Ascending aorta (tissue), 2 donors: Measurements from ENCODE around the gene LAYN. TPM values are rescaled to one million over a fixed set of nuclear protein-coding genes. Genes with fewer than 3 reads are reported as not detected.
A peak's percentile ranks its signal among the peaks of the same experiment; 100 is the strongest.

Experiments
- DNase-seq, 2 donors: peaks; one replicate each; pipeline ENCODE4 v3.0.0-alpha.2; 2019; ENCODE audit warnings: low spot score in 2 of 2
- H3K27ac ChIP-seq, 2 donors: fragments of 200-600 bp; sonication (generic); one replicate each; pipeline ENCODE4 v1.5.1; 2016 to 2017; ENCODE audit warnings: mild to moderate bottlenecking in 1 of 2
- H3K27me3 ChIP-seq: fragments of 200-600 bp; sonication (generic); one replicate; pipeline ENCODE4 v1.5.1; 2017
- H3K36me3 ChIP-seq, 2 donors: fragments of 200-600 bp; sonication (generic); one replicate each; pipeline ENCODE4 v1.5.1; 2016
- H3K4me1 ChIP-seq, 2 donors: fragments of 200-600 bp; sonication (generic); one replicate each; pipeline ENCODE4 v1.5.1; 2016 to 2017; ENCODE audit warnings: mild to moderate bottlenecking in 1 of 2
- H3K4me3 ChIP-seq, 2 donors: fragments of 200-600 bp; sonication (generic); one replicate each; pipeline ENCODE4 v1.5.1; 2016 to 2017; ENCODE audit warnings: mild to moderate bottlenecking in 1 of 2
- H3K9me3 ChIP-seq, 2 donors: fragments of 200-600 bp; sonication (generic); one replicate each; pipeline ENCODE4 v1.5.1; 2016
- intact Hi-C: fragments of 100-400 bp; cut with DNase I; formaldehyde crosslinking; loops from one replicate; pipeline ENCODE4 v1.15.1; 2023
- total RNA-seq: library from RNA; depleted of rRNA; stranded (reverse); fragments of >200 nt; gene quantifications from one replicate; pipeline ENCODE4 v1.1.0, GENCODE V29; 2016
- TF ChIP-seq, protein P1 (sequence below), 3 experiments: fragments of 200-600 bp in 2 of 3; fragments of 450-650 bp in 1 of 3; sonication (generic) in 2 of 3; IDR thresholded peaks; one replicate each; pipeline ENCODE4 v1.5.1; 2016 to 2019; ENCODE audit warnings: antibody characterized with exemption in 3 of 3, mild to moderate bottlenecking in 1 of 3, moderate library complexity in 1 of 3

LAYN gene
- total RNA-seq, 1 donor from 2014 or later = 27.2 TPM

- Histone ChIP-seq H3K4me1 (peaks cover 0 to 11% of the 10 kb centered on the region in 2 donors), H3K9me3 (no peaks in the 10 kb centered on the region), H3K36me3 (no peaks in the 10 kb centered on the region), H3K27me3 (no peaks in the 10 kb centered on the region), H3K4me3 (no peak overlapping the region), H3K27ac (no peak overlapping the region)
- intact Hi-C loops = no loop called here
- TF ChIP-seq, protein P1, sequence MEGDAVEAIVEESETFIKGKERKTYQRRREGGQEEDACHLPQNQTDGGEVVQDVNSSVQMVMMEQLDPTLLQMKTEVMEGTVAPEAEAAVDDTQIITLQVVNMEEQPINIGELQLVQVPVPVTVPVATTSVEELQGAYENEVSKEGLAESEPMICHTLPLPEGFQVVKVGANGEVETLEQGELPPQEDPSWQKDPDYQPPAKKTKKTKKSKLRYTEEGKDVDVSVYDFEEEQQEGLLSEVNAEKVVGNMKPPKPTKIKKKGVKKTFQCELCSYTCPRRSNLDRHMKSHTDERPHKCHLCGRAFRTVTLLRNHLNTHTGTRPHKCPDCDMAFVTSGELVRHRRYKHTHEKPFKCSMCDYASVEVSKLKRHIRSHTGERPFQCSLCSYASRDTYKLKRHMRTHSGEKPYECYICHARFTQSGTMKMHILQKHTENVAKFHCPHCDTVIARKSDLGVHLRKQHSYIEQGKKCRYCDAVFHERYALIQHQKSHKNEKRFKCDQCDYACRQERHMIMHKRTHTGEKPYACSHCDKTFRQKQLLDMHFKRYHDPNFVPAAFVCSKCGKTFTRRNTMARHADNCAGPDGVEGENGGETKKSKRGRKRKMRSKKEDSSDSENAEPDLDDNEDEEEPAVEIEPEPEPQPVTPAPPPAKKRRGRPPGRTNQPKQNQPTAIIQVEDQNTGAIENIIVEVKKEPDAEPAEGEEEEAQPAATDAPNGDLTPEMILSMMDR (IDR thresholded peaks at IDR 0.05) = no peak
- DNase-seq = no peak
Observed at GRCh38 chr11:111510311-111510710, 30.2 kb upstream of the LAYN start.

DNA sequence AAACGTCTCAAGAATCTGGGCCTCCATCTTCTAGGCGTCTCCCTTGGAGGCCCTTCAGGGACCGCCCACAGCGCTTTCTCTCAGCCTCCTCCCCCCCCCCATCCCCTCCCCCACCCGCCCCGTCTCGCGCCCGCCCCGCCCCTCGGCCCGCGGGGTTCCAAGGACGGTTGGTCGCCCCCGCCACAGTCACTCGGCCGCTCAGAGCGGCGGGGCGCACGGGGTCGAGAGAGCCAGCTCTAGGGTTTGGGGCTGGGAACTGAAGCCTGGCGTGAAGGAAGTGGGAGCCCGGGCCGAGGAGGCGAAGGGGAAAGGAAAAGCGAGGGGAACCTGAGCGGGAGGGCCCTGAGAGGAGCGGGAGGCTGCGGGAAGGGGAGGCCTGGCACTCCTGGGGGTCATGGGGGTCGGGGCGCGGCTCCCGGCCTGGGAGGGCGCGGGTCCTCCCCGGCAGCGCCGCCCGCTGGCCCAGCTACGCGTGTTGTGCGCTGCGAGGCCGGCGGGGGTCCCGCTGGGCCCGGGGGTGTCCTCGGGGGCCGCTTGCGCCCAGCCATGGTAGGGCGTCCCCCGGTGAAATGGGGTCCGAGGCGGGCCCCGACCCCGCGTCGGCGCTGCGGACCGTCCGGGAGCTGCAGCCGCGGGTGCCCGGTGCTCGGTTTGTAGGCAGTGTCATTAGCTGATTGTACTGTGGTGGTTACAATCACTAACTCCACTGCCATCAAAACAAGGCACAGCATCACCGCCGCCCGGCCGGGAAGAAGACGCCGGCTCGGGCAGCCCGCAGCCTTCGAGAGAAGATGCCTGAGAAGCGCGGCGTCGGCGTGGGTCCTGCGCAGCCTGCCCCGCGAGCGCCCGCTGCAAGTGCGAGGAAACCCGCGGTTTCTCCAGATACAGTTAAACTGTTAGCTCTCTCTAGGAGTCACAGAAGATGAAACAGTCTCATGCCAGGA lies 28.0 kb upstream of the LAYN start, which contains the start of gene BTG4:
TSS of gene BTG4 (minus strand) at position 91 of the 944 bp plus-strand sequence. CDS start 13,610 bp downstream, outside the sequence.
- H3K27me3 ChIP-seq = no peaks in the 10 kb centered on the region
- H3K4me3 ChIP-seq = peak within 1 kb of the TSS; percentile 56 to 60
- intact Hi-C loops = no loop called here
- TF ChIP-seq, protein P1 (IDR thresholded peaks at IDR 0.05) = no peak
- H3K9me3 ChIP-seq = no peaks in the 10 kb centered on the region
- H3K27ac ChIP-seq = no peak within 1 kb of the TSS
- no peaks in the 10 kb centered on the region for H3K36me3 ChIP-seq
- DNase-seq = no peak
- peaks cover 0 to 11% of the 10 kb centered on the region in 2 donors for H3K4me1 ChIP-seq

- Histone ChIP-seq H3K27me3 (no peaks in the 10 kb centered on the region), H3K4me3 (peak overlapping the region; percentile 56 to 60)
- TF ChIP-seq, protein P1 (IDR thresholded peaks at IDR 0.05) = no peak
Observed at GRCh38 chr11:111513240-111513605, 27.3 kb upstream of the LAYN start.

DNA sequence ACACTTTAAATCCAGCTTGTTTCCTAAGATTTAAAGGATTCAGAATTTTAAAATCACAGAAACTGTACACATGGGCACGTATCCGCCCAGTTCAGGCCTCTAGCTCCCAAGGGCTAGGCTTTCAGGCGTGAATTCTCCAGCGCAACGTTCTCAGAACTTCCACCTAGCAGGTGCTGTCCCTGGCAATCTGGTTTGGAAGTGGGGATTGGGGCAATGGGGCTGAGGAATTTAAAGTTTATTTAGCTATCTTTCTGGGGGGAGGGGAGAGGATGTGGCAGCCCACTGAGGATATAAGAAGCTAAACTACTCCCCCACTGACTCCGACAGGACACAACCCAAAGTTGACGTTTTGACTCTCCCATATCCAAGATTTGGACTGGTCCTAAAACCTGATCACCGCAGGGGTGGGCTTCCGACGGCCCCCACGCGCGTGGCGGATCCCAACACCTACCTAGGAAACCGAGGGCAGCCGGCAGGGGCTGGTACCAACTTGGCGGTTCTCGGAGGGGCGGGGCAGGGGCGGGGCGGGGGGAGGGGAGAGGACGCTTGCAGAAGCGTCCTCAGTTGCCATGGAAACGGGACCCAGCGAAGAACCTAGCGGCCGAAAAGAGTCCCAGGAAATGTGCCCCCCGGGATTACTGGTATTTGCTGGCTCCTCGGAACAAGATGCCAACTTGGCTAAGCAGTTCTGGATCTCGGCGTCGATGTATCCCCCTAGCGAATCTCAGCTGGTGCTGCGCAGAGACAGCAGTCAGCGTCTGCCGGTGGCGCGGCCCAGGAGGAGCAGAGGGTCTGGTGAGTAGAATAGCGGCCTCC lies 26.1 kb upstream of the LAYN start, which contains the start of gene HOATZ:
TSS of gene HOATZ (plus strand) at position 563 of the 816 bp plus-strand sequence. CDS start at position 570, 7 bp downstream.
- no peak for DNase-seq
- TF ChIP-seq, protein P1 (IDR thresholded peaks at IDR 0.05) = no peak
- no peak within 1 kb of the TSS for H3K27ac ChIP-seq
- no peaks in the 10 kb centered on the region for H3K9me3 ChIP-seq
- peaks cover 0 to 11% of the 10 kb centered on the region in 2 donors for H3K4me1 ChIP-seq
- H3K4me3 ChIP-seq = peak within 1 kb of the TSS in 1 of 2 donors; percentile 16
- no peaks in the 10 kb centered on the region for H3K27me3 ChIP-seq
- no peaks in the 10 kb centered on the region for H3K36me3 ChIP-seq
- intact Hi-C loops = no loop called here

More at GRCh38 chr11:111513240-111513605, 27.3 kb upstream of the LAYN start:
- Histone ChIP-seq H3K9me3 (no peaks in the 10 kb centered on the region), H3K27ac (no peak overlapping the region), H3K36me3 (no peaks in the 10 kb centered on the region), H3K4me1 (peaks cover 0 to 11% of the 10 kb centered on the region in 2 donors)
- no peak for DNase-seq
- intact Hi-C loops = no loop called here

DNA sequence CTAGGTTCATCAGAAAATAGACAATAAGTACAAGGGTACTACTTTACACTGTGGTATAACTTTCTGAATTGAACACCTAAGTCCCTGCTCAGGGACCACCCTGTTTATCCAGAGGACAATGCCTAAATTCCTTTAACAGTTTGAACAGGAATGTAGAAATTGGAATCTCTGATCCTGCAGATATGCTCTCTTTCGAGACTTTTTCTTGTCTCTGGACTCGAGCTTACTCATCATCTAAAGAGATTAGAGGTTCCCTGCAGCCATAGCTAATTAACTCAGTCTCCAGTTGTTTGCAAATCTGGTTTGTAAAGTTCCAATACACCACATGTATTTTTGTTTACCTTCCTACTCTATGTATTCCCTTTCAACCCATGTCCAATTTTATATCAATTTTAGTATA lies 24.9 kb upstream of the LAYN start:
- DNase-seq = no peak
- H3K4me3 ChIP-seq = no peak overlapping the region
- no peaks in the 10 kb centered on the region for H3K27me3 ChIP-seq
- peaks cover 0 to 11% of the 10 kb centered on the region in 2 donors for H3K4me1 ChIP-seq
- TF ChIP-seq, protein P1 (IDR thresholded peaks at IDR 0.05) = no peak
- H3K27ac ChIP-seq = no peak overlapping the region
- no peaks in the 10 kb centered on the region for H3K9me3 ChIP-seq
- H3K36me3 ChIP-seq = no peaks in the 10 kb centered on the region
- intact Hi-C loops = no loop called here
